Fibroblast of pulmonary artery (primary cell): ENCODE data around the gene RNASE12.

Experiments
- DNase-seq: peaks from one replicate; pipeline ENCODE4 v3.0.0-alpha.2; 2010; ENCODE audit warnings: low read depth
- H3K4me3 ChIP-seq: replicated peaks from 2 replicates; pipeline ENCODE4 v1.5.1; 2011; ENCODE audit warnings: low read depth, mild to moderate bottlenecking, control low read depth, low read length, moderate library complexity
- TF ChIP-seq, protein P1 (sequence below): IDR thresholded peaks from 2 replicates; pipeline ENCODE4 v1.5.1; 2011; ENCODE audit warnings: mild to moderate bottlenecking, control low read depth, low read length, inconsistent platforms; ENCODE audit errors: missing control alignments

Gene RNASE12

GRCh38 chr14:20613094-20614037 is 22.2 kb upstream of the RNASE12 start:
- peak; percentile 97 for DNase-seq
- TF ChIP-seq, protein P1, sequence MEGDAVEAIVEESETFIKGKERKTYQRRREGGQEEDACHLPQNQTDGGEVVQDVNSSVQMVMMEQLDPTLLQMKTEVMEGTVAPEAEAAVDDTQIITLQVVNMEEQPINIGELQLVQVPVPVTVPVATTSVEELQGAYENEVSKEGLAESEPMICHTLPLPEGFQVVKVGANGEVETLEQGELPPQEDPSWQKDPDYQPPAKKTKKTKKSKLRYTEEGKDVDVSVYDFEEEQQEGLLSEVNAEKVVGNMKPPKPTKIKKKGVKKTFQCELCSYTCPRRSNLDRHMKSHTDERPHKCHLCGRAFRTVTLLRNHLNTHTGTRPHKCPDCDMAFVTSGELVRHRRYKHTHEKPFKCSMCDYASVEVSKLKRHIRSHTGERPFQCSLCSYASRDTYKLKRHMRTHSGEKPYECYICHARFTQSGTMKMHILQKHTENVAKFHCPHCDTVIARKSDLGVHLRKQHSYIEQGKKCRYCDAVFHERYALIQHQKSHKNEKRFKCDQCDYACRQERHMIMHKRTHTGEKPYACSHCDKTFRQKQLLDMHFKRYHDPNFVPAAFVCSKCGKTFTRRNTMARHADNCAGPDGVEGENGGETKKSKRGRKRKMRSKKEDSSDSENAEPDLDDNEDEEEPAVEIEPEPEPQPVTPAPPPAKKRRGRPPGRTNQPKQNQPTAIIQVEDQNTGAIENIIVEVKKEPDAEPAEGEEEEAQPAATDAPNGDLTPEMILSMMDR: peak; percentile 64
- peak overlapping the region; percentile 70 for H3K4me3 ChIP-seq

DNA sequence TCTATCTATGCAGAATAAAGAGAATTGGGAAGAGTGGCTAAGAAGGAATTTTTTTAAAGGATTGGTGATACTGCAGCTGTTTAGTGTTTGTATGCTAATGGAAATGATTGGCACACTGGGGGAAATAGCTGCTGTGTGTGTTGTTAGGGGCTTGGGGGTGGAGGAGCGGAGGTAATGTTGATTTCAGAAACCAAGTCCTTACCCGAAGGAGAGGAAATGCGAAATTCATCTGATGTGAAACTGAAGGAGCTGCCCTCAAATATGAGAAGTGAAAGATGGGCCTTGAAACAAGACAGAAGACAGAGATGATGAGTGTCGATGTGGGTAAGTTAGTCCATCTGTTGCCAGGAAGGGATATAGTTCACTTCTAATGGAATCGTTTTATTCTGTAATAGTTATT is 21.2 kb upstream of the RNASE12 start:
- TF ChIP-seq, protein P1: no peak
- H3K4me3 ChIP-seq: no peak overlapping the region
- DNase-seq: no peak

- H3K4me3 ChIP-seq: no peak overlapping the region
- no peak for DNase-seq
- TF ChIP-seq, protein P1: no peak
Observed at GRCh38 chr14:20611277-20611676, 20.1 kb upstream of the RNASE12 start.

GRCh38 chr14:20610002-20610765 is 19.0 kb upstream of the RNASE12 start:
- peak; percentile 79 for DNase-seq
- H3K4me3 ChIP-seq: peak overlapping the region; percentile 94
- TF ChIP-seq, protein P1: no peak

DNA sequence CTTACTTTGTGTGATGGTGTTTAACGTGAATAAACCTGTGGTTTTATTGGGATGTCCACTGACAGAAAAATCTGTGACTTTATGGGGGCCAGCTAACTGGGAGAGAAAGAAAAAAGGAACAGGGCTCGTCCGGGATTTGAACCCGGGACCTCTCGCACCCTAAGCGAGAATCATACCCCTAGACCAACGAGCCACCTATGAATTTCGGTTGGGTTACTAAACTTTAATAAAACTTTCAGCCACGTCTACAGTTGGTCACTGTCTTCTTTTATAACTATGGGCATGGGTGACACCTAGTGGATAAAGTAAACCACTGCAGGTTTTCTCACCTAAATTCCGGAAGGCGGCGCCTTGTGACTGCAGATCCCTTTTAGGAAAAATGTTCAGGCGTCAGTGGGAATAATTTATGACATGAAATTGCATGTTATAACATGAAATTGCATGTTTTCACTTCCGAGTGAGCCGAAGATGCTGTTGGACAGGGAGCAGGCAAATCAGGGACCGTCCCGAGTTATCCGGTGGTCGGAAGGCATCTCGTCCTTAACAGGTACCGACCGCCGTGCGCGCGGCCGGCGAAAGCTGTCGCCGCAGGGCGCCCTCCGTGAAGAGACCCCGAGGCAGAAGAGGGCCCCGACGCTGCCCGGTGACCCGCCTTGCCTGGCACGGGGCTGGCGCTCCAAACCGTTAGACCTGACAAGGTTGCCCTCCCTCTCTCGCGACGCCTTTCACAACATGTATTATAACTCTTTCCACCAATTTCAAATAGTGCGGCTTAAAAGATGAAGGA is 18.2 kb upstream of the RNASE12 start:
- TF ChIP-seq, protein P1: peak; percentile 96
- peak; percentile 93 for DNase-seq
- H3K4me3 ChIP-seq: peak overlapping the region; percentile 94

DNA sequence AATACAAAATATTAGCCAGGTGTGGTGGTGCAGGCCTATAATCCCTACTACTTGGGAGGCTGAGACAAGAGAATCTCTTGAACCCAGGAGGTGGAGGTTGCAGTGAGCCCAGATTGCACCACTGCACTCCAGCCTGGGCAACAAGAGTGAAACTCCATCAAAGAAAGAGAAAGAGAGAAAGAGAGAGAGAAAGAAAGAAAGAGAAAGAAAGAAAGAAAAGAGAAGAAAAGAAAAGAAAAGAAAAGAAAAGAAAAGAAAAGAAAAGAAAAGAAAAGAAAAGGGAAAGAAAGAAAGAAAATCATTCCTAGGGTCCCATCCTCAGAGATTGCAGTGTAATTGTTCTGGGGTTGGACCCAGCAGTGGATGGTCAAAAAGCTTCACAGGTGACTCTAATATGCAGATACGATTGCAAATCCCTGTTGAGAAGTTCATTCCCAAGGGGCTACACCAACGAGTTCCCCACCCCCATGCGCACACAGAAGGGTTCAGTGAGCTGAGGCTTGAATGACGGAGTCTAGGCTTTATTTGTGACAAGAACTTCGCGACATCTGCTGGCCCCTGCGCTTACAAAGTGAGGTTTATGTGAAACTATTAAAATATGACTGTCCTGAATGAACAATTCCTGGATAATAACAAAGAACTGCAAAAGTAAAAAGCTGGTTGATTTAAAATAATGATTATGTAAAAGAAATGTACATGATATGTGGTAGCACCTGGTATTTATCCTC is 17.4 kb upstream of the RNASE12 start:
- DNase-seq: no peak
- TF ChIP-seq, protein P1: no peak
- H3K4me3 ChIP-seq: no peak overlapping the region
